Measurements from ENCODE around the gene ZNF580.

The ZNF580 gene

DNA sequence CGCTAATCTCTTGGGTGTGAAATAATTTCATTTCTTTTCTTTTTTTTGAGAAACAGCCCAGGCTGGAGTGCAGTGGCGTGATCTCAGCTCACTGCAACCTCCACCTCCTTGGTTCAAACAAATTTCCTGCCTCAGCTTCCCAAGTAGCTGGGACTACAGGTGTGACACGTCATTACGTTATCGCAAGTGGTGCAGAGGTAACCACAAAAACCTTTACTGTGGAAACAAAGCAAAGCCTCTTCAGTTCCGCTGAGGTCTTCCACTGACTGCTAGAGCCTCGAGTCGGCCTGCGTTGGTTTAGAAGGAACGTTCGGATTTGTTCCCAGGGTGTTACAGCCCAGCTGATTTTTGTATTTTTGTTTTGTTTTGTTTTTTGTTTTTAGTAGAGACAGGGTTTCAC lies 14.5 kb upstream of the ZNF580 start:
- TF ChIP-seq, protein P1, sequence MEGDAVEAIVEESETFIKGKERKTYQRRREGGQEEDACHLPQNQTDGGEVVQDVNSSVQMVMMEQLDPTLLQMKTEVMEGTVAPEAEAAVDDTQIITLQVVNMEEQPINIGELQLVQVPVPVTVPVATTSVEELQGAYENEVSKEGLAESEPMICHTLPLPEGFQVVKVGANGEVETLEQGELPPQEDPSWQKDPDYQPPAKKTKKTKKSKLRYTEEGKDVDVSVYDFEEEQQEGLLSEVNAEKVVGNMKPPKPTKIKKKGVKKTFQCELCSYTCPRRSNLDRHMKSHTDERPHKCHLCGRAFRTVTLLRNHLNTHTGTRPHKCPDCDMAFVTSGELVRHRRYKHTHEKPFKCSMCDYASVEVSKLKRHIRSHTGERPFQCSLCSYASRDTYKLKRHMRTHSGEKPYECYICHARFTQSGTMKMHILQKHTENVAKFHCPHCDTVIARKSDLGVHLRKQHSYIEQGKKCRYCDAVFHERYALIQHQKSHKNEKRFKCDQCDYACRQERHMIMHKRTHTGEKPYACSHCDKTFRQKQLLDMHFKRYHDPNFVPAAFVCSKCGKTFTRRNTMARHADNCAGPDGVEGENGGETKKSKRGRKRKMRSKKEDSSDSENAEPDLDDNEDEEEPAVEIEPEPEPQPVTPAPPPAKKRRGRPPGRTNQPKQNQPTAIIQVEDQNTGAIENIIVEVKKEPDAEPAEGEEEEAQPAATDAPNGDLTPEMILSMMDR (IDR thresholded peaks at IDR 0.05; ENCODE audit: low read length) = no peak
- no peak for TF ChIP-seq EZH2 (IDR thresholded peaks at IDR 0.05; ENCODE audit: borderline replicate concordance, low read length)
- H3K27me3 ChIP-seq (ENCODE audit: insufficient read depth, low read length) = no peaks in the 10 kb centered on the region
- no peaks in the 10 kb centered on the region for H3F3A ChIP-seq (ENCODE audit: insufficient read depth, low read length)
- no peak overlapping the region for H3K4me2 ChIP-seq (ENCODE audit: low read length)
- no peaks in the 10 kb centered on the region for H4K20me1 ChIP-seq (ENCODE audit: insufficient read depth, low read length)
- H3K4me3 ChIP-seq (ENCODE audit: low read depth, low read length, poor library complexity, severe bottlenecking) = no peak overlapping the region
- H3K9me2 ChIP-seq (ENCODE audit: low read depth, low read length) = no peaks in the 10 kb centered on the region
- no peaks in the 10 kb centered on the region for H3K79me2 ChIP-seq (ENCODE audit: insufficient read depth, low read length)
- no peaks in the 10 kb centered on the region for H3K9me3 ChIP-seq (ENCODE audit: low read length)
- no peak overlapping the region for H3K9ac ChIP-seq (ENCODE audit: low read length)
- no peaks in the 10 kb centered on the region for H3K36me3 ChIP-seq (ENCODE audit: insufficient read depth, low read length)
- H3K27ac ChIP-seq (ENCODE audit: low read depth, low read length, poor library complexity, severe bottlenecking) = no peak overlapping the region
- H2AFZ ChIP-seq (ENCODE audit: low read length) = no peak overlapping the region
- H3K4me1 ChIP-seq (ENCODE audit: insufficient read depth, low read length, severe bottlenecking) = peaks cover 12% of the 10 kb centered on the region

DNA sequence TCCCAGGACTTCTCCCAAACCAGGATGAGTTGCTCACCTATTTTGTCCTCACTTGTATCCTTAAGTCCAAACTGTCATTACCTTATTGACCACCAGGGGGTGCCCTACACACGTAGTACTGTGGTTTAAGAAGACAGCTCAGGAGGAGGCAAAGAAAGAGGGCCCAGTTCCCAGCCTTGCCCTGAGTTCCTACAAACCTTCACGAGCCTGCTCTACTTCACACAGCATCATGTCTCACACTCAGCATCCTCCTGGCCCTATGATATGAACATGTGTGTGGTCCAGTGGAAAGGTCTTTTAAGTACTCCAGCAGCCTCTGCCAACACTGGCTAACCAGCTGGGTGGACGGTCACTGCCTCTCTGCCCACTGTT lies 8.4 kb upstream of the ZNF580 start:
- Histone ChIP-seq H3K4me2 (ENCODE audit: low read length) (peak overlapping the region; percentile 40; the same call in 1 of the 2 replicates), H4K20me1 (ENCODE audit: insufficient read depth, low read length) (no peaks in the 10 kb centered on the region), H3K9me3 (ENCODE audit: low read length) (no peaks in the 10 kb centered on the region), H2AFZ (ENCODE audit: low read length) (no peak overlapping the region), H3K4me1 (ENCODE audit: insufficient read depth, low read length, severe bottlenecking) (peaks cover 31% of the 10 kb centered on the region), H3F3A (ENCODE audit: insufficient read depth, low read length) (no peaks in the 10 kb centered on the region), H3K79me2 (ENCODE audit: insufficient read depth, low read length) (peaks cover 16% of the 10 kb centered on the region), H3K9ac (ENCODE audit: low read length) (no peak overlapping the region), H3K9me2 (ENCODE audit: low read depth, low read length) (no peaks in the 10 kb centered on the region), H3K27me3 (ENCODE audit: insufficient read depth, low read length) (no peaks in the 10 kb centered on the region), H3K36me3 (ENCODE audit: insufficient read depth, low read length) (no peaks in the 10 kb centered on the region), H3K4me3 (ENCODE audit: low read depth, low read length, poor library complexity, severe bottlenecking) (no peak overlapping the region), H3K27ac (ENCODE audit: low read depth, low read length, poor library complexity, severe bottlenecking) (no peak overlapping the region)
- no peak for TF ChIP-seq EZH2 (IDR thresholded peaks at IDR 0.05; ENCODE audit: borderline replicate concordance, low read length)
- TF ChIP-seq, protein P1 (IDR thresholded peaks at IDR 0.05; ENCODE audit: low read length) = peak; percentile 83

- Histone ChIP-seq H3K36me3 (ENCODE audit: insufficient read depth, low read length) (no peaks in the 10 kb centered on the region), H3K4me3 (ENCODE audit: low read depth, low read length, poor library complexity, severe bottlenecking) (peak overlapping the region; percentile 82), H3K27me3 (ENCODE audit: insufficient read depth, low read length) (no peaks in the 10 kb centered on the region), H3K9ac (ENCODE audit: low read length) (peak overlapping the region; percentile 89; the same call in 1 of the 2 replicates), H3K27ac (ENCODE audit: low read depth, low read length, poor library complexity, severe bottlenecking) (no peak overlapping the region), H3K4me2 (ENCODE audit: low read length) (peak overlapping the region; percentile 97), H3K4me1 (ENCODE audit: insufficient read depth, low read length, severe bottlenecking) (peaks cover 31% of the 10 kb centered on the region), H2AFZ (ENCODE audit: low read length) (peak overlapping the region; percentile 65), H3F3A (ENCODE audit: insufficient read depth, low read length) (no peaks in the 10 kb centered on the region), H3K79me2 (ENCODE audit: insufficient read depth, low read length) (peaks cover 16% of the 10 kb centered on the region), H4K20me1 (ENCODE audit: insufficient read depth, low read length) (no peaks in the 10 kb centered on the region), H3K9me3 (ENCODE audit: low read length) (no peaks in the 10 kb centered on the region), H3K9me2 (ENCODE audit: low read depth, low read length) (no peaks in the 10 kb centered on the region)
- no peak for TF ChIP-seq EZH2 (IDR thresholded peaks at IDR 0.05; ENCODE audit: borderline replicate concordance, low read length)
- TF ChIP-seq, protein P1 (IDR thresholded peaks at IDR 0.05; ENCODE audit: low read length) = no peak
Measured at GRCh38 chr19:55633861-55634260, 6.9 kb upstream of the ZNF580 start.
